NCI-H146 treated with DMSO at 0.1 percent for 48 hours (cell line): ENCODE data around the gene SEC24B.
A peak's percentile ranks its signal among the peaks of the same experiment; 100 is the strongest.
"Not testable (repeated sequence)": the region's sequence is repeated elsewhere in the genome, so short reads cannot be mapped to it uniquely, and the experiment has no call there.

Experiments used
- DNase-seq: peaks from one replicate; lab custom pipeline; 2025; ENCODE audit not compliant: unreplicated experiment; lab: John Stamatoyannopoulos, UW

Gene SEC24B

DNA sequence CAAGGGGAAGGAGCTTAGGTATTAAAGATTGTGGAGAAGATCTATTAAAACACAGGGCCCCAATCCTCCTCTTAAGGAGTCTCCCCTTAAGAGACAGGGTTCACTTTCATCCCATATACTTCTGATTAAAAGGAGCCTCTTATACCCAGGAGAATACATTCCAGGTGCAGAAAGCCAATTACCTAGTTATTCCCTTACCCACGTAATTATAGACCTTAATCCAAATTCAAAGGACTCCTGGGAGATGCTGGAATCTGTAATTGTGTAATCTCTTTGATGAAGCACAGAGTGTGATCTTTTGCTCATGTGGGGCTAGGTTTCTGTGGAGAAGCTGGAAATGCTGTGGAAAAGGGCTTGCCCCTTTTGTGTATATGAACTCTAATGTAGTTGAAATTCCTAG, 1.4 kb upstream of the SEC24B start:
- peak; percentile 4 for DNase-seq

DNA sequence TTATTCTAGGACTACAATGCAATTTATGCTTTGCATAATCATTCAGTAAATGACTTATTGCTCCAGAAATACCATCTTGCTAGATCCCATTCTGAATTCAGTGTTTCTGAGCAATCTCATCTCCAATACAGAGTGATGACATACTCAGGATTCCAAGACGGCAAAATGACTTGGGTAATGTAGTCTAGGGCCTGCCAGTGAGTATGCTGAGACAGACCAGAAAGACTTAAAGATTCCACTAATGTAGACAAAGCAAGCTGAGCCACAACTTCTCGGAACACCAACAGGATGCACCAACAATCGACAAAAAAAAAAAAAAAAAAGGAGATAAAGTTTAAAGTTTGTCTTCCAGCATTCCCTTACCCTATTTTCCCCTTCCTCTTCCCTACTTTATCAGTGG, 919 bp upstream of the SEC24B start:
- DNase-seq, result no peak

DNA sequence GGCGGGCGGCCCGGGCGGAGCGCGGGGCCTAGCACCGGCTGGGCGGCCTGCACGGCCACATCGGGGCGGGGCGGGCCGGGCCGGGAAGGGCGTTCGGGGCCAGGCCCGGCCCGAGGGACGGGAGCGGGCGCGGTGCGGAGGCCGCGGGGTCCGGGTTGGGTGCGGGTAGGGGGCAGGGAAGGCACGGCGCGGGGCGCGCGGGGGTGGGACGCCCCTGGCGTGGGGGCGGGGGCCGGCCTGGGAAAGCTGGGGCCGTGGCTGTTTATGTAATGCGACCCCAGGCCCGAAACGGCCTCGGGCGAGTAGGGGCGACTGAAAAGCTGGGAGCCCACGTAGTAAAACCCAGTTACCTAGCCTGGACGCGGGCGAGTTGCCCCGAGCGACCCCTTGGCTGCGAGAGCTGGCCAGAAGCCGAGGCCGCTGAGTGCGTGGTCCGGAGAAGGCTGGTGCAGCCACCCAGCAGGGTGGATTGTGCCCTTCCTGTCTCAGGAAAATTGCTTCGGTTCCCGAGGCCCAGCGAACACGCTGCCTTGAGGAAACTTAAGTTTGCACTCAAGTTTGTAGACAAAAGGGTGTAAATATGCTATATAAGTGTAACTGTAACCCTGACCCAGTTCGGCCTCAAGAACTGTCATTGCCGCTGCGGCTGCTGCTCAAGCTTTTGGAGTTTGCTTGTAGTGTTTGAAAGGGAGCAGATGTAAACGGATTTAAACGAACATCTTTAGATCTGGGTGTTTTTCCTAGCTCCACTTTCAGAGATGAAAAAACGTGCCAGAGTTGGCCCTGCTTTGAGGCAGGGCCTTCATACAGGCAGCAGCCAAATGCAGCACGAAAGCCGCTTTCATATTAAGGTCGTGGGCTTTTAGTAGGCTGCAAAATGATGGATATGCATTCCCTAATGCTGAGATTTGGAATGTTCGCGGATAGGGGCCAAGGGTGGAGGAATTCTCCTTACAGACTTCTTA, 674 bp downstream of the SEC24B start:
- DNase-seq, result peak; percentile 2

DNA sequence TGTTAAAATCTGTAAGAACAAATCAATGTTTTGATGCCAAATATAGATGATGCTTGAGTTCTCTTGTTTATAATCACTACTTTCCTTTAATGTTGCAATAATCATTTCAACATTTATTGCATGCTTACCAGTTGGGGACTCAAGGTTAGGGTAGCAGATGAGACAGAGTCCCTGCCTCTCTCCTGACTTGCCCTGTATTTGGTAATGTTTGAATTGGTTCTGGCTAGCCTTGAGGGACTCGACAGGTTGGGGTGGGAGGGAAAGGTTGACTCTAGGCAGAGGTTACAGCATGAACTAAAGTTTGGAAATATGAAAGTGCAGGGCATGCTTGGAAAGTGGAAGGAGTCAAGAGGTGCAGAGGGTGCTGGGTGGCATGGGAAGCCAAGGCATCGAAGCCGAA, 2.0 kb downstream of the SEC24B start:
- DNase-seq, result no peak

DNA sequence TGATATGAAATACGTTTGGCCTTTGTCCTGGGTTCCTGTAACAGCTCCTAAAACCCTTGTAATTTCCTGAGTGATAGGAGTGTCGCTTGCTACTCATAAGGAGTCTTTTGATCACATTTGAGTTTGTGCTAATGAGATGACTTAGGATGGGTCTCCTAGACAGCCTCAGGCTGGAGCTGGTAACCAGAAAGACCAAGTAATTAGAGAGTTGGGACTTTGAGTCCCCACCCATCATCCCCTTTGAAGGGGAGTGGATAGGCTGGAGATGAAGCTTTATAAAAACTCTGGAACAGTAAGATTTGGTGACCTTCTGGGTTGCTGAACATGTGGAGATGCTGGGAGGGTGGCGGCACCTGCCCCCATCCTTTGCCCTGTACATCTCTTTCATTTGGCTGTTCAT, 2.9 kb downstream of the SEC24B start:
- no peak for DNase-seq

DNA sequence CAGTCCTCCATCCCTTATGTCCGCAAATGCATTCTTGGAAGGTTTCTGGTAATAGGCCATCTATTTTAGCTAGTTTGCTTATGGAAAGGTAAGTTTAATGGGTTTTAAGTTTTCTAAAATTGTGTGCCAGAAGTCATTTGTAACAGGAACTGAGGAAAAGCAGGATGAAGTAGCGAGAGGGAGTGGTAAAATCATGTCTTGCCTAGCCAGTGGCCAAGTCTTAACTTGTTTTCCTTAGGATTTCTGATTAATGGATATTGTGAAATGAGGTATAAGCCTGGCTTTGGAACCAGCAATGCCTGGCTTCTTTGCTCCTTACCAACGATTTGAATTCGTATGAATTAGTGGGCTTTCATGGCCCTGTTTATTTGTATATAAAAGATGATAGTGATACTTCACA, 7.3 kb downstream of the SEC24B start:
- no peak for DNase-seq

DNA sequence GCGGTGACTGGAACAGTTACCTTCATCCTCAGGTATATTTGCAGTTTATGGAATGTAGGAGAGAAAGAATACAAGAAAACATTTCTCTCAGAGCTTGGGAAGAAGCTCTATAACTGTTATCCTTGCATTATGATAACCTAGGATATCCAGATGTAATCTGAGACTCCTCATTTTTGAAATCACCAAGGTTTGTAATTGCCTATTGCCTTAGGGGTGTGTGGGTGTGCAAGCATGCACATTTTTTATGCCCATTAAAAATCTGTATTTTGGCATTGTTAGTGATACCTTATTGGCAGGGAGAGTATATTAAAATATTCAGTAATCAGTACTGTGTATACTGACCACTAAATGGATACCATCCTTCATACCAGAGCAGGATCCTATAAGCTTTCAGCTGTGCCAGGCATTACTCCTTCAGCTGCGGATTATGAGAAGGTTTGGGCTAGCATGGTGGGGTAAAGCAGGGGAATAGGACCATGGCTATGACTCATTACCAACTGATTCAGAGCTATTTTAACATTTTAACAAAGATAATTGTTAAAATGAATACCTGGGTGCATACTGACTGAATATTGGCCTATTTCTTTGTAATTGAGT, 8.3 kb downstream of the SEC24B start:
- no peak for DNase-seq

DNA sequence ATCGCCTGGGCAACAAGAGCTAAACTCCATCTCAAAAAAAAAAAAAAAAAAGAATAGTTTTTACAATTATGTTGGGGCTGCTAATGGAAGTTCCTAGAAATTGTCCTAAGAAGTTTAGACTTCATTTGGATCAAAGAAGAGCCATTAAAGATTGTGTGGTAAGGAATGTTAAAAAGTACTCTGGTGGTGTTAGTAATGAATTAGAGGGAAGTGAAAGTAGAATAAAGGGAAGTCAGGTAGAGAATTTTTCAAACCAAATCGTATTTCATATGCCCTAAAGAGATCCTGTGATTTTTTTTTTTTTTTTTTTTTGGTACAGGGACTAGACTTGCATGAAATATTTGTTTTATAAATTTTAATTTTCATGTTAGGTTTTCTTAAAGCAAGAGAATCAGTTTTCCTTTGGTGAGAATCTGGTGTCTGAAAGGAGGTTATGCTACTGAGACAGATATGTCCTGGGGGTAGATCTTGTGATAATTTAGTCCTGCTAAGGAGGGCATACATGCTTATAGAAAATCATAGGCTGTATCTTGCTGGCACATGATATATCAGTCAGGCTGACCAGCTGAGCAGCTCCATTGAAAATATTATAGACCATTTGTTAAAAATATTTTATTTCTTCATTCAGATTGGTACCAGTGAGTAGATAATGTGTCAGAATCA, 10.7 kb downstream of the SEC24B start:
- no peak for DNase-seq

DNA sequence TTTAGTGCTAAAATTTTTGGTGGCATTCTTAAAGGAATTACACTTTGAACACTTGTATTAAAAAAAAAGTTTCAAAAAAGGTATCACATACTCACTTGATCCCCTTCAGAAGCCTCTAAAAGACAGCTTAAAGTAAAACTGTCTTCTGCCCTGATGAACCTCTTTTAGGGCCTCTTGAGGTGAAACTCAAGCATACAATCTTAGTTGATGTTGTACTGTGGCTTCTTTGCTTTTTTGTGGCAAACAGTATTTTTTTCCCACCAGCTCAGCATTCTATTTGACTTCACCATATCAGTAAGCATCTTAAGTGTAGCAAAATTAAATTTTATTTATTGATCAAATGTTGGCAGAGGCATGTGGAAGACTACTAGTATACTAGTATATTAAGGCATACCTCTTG, 13.7 kb downstream of the SEC24B start:
- no peak for DNase-seq

DNA sequence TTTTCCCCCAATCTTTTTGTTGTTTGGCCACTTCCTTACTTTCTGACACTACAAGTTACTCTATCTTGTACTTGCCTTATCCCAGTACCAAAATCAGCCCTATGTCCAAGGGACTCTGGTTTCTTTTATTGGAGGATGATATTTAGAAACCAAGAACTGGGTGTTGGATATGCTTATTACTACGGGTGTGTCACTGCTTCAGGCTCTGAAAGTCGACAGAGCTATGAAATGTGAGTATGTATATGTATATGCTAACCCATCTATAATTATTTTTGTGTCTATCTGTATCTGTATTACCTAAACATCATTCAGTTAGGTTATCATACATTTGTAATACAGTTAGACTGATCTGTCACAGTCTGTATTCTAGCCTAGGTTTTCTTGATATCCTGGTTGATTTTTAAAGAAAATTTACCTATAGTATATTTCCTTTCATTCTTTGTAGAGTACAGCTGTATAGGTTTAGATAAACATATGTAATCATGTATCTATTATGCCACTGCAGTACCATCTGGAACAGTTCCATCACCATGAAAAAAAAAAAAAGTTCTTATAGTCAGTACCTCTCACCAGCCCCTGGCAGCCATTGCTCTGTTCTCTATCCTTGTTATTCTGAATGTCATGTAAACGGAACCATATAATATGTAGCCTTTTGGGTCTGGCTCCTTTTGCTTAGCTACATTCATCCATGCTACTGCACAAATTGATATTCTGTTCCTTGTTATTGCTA, 18.1 kb downstream of the SEC24B start:
- no peak for DNase-seq

DNA sequence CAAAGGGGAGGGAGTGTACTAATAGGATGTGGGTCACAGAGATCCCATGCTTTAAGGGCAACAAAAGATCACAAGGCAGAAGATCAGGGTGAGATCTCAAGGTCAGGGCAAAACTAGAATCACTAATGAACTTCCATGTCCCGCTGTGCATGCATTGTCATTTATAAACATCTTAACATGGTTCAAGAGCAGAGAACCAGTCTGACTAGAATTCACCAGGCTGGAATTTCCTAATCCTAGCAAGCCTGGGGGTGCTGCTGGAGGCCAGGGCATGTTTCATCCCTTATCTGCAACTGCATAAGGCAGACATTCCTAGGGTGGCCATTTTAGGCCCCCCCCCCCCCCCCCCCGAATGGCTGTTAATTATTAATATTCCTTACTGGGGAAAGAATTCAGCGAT, 19.5 kb downstream of the SEC24B start:
- DNase-seq, result not testable (repeated sequence)

DNA sequence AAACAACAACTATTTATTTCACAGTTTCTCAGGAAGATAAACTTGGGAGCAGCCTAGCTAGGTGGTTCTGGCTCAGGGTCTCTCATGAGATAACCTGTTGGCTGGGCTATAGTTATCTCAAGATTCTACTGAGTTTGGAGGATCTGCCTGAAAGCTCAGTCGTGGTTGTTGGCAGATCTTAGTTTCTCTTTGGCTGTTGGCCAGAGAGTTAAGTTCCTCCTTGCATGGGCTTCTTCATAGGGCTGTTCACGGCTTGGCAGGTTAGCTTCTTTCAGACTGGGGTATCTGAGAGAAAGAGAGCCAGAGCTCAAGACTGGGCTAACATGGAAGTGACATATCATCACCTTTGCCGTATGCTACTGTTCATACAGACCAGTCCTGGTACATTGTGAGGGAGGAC, 28.7 kb downstream of the SEC24B start:
- DNase-seq, result no peak

DNA sequence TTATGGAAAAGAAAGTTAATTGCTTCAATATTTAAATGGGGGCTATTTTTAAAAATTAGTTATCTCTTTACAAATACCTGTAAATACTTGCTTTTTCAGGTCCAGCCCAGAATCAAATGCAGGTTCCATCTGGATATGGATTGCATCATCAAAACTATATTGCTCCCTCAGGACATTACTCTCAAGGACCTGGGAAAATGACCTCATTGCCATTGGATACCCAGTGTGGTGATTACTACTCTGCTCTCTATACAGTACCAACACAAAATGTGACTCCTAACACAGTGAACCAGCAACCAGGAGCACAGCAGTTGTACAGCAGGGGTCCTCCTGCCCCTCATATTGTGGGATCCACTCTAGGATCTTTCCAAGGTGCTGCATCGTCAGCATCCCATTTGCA, 29.2 kb downstream of the SEC24B start:
- DNase-seq, result no peak

DNA sequence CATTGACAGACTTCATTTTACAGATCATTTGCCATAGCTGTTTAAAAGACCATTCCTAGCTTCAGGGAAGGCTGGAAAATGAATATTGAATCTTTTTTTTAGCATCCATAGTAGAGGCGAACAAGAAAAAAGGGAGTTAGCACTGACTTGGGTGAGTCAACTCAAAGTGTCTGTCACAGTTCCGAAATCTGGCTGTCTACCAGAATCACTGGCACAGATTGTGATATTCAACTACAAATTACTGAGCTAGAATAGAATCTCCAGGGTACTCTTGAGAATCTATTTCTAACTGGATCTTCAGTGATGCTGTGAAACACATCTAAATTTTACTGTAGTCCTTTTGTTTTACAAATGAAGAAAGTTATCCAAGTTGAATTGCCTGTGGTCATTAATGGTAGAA, 31.5 kb downstream of the SEC24B start:
- DNase-seq, result no peak

DNA sequence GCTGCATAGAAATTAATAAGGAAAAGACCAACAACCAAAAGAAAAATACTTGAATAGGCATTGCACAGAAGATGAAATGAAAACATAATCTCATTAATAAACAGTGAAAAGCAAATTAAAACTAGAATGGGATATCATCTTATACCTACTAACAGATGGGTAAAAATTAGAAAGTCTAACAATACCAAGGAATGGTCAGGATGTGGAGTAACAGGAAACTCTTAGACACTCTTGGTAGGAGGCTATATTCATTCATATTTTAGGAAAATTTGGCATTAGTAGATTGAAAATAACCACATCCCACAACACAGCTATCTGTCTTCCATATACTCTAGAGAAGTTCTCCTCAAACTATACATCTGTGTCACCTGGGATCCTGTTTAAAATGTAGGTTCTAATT, 36.3 kb downstream of the SEC24B start:
- no peak for DNase-seq

DNA sequence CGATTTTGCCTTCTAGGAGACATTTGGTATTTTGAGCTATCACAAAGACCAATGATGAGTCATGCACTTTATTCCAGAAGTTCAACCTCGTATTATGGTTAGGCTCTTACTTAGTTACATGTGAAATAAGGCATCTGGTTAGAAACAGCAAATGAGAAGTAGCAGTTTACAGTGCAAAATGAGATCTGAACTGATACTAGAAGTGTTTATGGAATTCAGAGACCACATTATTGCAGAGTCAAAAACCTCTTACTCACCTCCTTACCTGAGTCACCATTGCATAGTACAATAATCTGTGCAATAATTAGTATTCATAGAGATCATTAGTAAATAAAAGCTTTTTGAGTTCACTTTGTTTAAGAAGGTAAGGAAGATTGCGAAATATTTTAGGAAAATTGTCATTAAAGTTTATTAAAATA, 38.7 kb downstream of the SEC24B start:
- no peak for DNase-seq

DNA sequence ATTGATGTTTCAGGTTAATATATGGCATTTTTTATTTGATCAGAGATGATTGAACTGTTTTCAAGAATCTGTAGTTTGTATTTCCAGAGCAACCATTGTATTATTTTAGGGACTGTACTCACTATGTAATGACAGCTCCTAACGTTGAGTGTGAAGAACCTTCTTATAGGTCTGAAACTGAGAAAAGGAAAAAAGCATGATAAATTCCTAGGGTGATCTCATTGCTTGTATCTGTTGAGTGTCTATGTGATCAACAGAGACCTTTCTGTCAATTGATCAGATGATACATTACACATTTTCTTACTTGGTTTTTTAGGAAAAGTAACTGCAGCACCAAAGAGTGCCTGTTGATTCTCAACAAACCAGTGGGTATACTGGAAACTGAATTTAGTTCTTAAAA, 40.2 kb downstream of the SEC24B start:
- no peak for DNase-seq

DNA sequence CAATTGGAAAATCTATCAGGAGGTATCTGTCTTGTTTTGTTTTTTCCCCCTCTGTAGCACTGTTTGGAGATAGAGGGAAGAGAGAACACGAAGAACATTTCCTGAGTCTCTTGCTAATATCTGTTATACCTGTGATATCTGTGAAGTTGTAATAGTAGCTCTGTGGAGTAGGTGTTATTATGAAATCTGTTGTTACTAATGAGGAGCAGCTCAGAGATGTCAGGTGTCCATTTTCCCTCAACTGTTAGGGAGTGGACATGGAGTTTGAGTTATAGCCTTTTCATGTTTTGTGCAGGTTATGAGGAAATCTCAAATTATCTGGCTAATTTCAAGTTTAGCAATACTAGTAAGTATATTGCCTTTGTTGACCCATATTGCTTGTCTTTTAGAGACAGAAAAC, 52.4 kb downstream of the SEC24B start:
- DNase-seq, result no peak

DNA sequence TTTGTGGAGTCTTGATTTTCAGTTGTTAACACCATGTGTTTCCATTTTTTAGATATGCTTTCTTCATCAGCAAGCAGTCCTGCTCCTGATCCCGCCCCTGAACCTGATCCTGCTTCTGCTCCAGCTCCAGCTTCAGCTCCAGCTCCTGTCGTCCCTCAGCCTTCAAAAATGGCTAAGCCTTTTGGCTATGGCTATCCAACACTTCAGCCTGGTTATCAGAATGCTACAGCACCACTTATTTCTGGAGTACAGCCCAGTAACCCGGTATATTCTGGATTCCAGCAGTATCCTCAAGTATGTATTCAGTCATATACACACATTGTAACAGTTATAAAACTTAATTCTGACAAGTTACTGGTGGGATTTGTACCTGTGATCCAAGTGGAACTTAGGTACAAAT, 60.9 kb downstream of the SEC24B start:
- DNase-seq, result no peak

DNA sequence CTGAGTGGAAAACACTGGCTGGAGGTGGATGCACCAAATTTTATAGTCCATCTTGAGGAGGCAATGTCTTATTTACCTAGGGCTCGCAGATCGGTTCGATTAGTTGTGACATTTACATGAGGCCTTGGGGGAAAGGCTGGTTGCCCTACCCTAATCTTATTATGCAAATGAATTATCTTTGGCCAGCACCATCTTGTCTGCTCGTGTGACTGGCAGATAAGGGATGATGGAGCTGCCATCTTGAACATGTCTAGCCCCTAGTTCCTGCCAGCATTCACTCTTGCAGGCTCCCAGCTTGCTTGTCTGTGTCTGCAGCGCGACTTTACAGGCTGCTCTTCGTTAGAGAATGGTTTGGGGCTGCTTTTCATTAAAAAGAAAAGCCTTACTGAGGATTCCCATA, 61.9 kb downstream of the SEC24B start:
- no peak for DNase-seq

DNA sequence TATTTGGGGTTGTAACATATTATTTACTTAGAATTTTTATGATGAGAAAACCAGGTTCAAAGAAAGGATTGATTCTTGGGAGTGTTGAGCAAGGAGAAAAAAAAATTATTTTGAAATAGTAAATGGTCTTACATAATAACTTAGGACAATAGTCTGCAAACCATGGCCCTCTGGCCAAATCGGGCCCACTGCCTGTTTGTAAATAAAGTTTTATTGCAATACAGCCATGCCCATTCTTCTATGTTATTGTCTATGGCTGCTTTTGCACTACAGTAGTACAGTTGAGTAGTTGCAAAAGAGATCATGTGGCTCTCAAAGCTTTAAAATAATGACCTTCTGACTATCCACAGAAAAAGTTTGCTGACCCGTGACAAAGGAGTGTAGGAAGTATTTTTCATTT, 63.3 kb downstream of the SEC24B start:
- no peak for DNase-seq
